IMR-90 (cell line): ENCODE data around the gene CAMTA1. TPM values are rescaled to one million over a fixed set of nuclear protein-coding genes. Genes with fewer than 3 reads are reported as not detected.

Experiments
- ATAC-seq: fragments of 200-7000 bp; cut with Tn5 transposase; 2 replicates; pipeline ENCODE4 v1.9.1; 2020; ENCODE audit warnings: low read depth, mild to moderate bottlenecking, moderate library complexity
- BruUV-seq: library from RNA; stranded (reverse); fragments of 400-500 nt; replicated peaks from 2 replicates; lab custom pipeline; 2021; lab: Mats Ljungman, UMichigan
- CTCF ChIA-PET: fragments of 300-600 bp; formaldehyde crosslinking; extraction: SDS; loops from one replicate; lab custom pipeline; 2021; ENCODE audit warnings: antibody characterized with exemption; lab: Yijun Ruan, JAX
- POLR2A ChIA-PET: fragments of 300-600 bp; sonication (Branson Sonifier 250); formaldehyde crosslinking; loops from one replicate; lab custom pipeline; 2022; ENCODE audit warnings: antibody characterized with exemption; ENCODE audit not compliant: unreplicated experiment; lab: Charles Lee
- DNase-seq: peaks from one replicate; pipeline ENCODE4 v3.0.0; 2013
- H2AFZ ChIP-seq: replicated peaks from 2 replicates; pipeline ENCODE3; 2013; ENCODE audit warnings: low read length, mild to moderate bottlenecking; ENCODE audit not compliant: poor library complexity
- H2AK5ac ChIP-seq: 2 replicates; pipeline ENCODE4 v1.6.1; 2013; ENCODE audit warnings: low read depth, low read length, inconsistent platforms
- H2AK9ac ChIP-seq: replicated peaks from 2 replicates; pipeline ENCODE3; 2013; ENCODE audit warnings: mild to moderate bottlenecking, low read depth, low read length, moderate library complexity; ENCODE audit not compliant: poor library complexity
- H2BK120ac ChIP-seq: 2 replicates; pipeline ENCODE4 v1.6.1; 2013; ENCODE audit warnings: low read depth, low read length, inconsistent platforms
- H2BK15ac ChIP-seq: 3 replicates; pipeline ENCODE4 v1.6.1; 2013; ENCODE audit warnings: low read depth, low read length, inconsistent platforms
- H2BK20ac ChIP-seq: 2 replicates; pipeline ENCODE4 v1.6.1; 2013; ENCODE audit warnings: low read depth, mild to moderate bottlenecking, inconsistent platforms, low read length, moderate library complexity
- H2BK5ac ChIP-seq: 2 replicates; pipeline ENCODE4 v1.6.1; 2013; ENCODE audit warnings: mild to moderate bottlenecking, low read depth, low read length, inconsistent platforms; ENCODE audit not compliant: poor library complexity, severe bottlenecking
- H3K14ac ChIP-seq: replicated peaks from 2 replicates; pipeline ENCODE4 v1.6.1; 2013; ENCODE audit warnings: low read depth, low read length, inconsistent platforms
- H3K18ac ChIP-seq: 2 replicates; pipeline ENCODE4 v1.6.1; 2013; ENCODE audit warnings: low read depth, low read length, control low read depth
- H3K23ac ChIP-seq: 2 replicates; pipeline ENCODE4 v1.6.1; 2013; ENCODE audit warnings: low read depth, low read length, inconsistent platforms
- H3K27ac ChIP-seq: 2 replicates; pipeline ENCODE4 v1.5.1; 2013; ENCODE audit warnings: mild to moderate bottlenecking, control low read depth, low read length; ENCODE audit not compliant: insufficient read depth
- H3K27me3 ChIP-seq: 2 replicates; pipeline ENCODE4 v1.6.1; 2013; ENCODE audit warnings: low read length; ENCODE audit not compliant: control insufficient read depth, insufficient read depth
- H3K36me3 ChIP-seq: 2 replicates; pipeline ENCODE4 v1.6.1; 2013; ENCODE audit warnings: low read length, mixed read lengths; ENCODE audit not compliant: control insufficient read depth, insufficient read depth
- H3K4ac ChIP-seq: 2 replicates; pipeline ENCODE4 v1.6.1; 2013; ENCODE audit warnings: low read depth, low read length, inconsistent platforms
- H3K4me1 ChIP-seq: 2 replicates; pipeline ENCODE4 v1.6.1; 2013; ENCODE audit warnings: low read length, mixed read lengths; ENCODE audit not compliant: control insufficient read depth, insufficient read depth
- H3K4me2 ChIP-seq: 2 replicates; pipeline ENCODE4 v1.6.1; 2013; ENCODE audit warnings: low read depth, mild to moderate bottlenecking, control low read depth, low read length, moderate library complexity
- H3K4me3 ChIP-seq: 2 replicates; pipeline ENCODE4 v1.5.1; 2013; ENCODE audit warnings: low read depth, mild to moderate bottlenecking, control low read depth, low read length, moderate library complexity; ENCODE audit not compliant: insufficient read depth
- H3K56ac ChIP-seq: 2 replicates; pipeline ENCODE4 v1.6.1; 2013; ENCODE audit warnings: low read length, inconsistent platforms; ENCODE audit not compliant: insufficient read depth; ENCODE audit errors: extremely low read depth
- H3K79me1 ChIP-seq, 2 experiments: 2 replicates each; pipeline ENCODE4 v1.6.1; 2013; ENCODE audit warnings: low read length in 2 of 2, inconsistent platforms in 1 of 2, low read depth in 1 of 2
- H3K9ac ChIP-seq: 2 replicates; pipeline ENCODE4 v1.6.1; 2013; ENCODE audit warnings: low read depth, low read length, control low read depth
- H3K9me1 ChIP-seq: 2 replicates; pipeline ENCODE4 v1.6.1; 2013; ENCODE audit warnings: low read length, inconsistent platforms; ENCODE audit not compliant: insufficient read depth
- H3K9me3 ChIP-seq: 2 replicates; pipeline ENCODE4 v1.6.1; 2013; ENCODE audit warnings: low read length; ENCODE audit not compliant: control insufficient read depth, insufficient read depth
- H4K20me1 ChIP-seq: 2 replicates; pipeline ENCODE4 v1.6.1; 2013; ENCODE audit warnings: low read length, inconsistent platforms; ENCODE audit not compliant: insufficient read depth
- H4K5ac ChIP-seq: 2 replicates; pipeline ENCODE4 v1.6.1; 2013; ENCODE audit warnings: mild to moderate bottlenecking, low read depth, low read length, control low read depth
- H4K8ac ChIP-seq, 2 experiments: 2 replicates each; pipeline ENCODE4 v1.6.1; 2013; ENCODE audit warnings: low read depth in 2 of 2, low read length in 2 of 2, control low read depth in 1 of 2, inconsistent platforms in 1 of 2
- H4K91ac ChIP-seq: 2 replicates; pipeline ENCODE4 v1.6.1; 2013; ENCODE audit warnings: low read depth, low read length, inconsistent platforms; ENCODE audit not compliant: insufficient read depth
- BHLHE40 ChIP-seq: fragments of 150-350 bp; IDR thresholded peaks from 2 replicates; pipeline ENCODE4 v1.6.1; 2016; ENCODE audit warnings: mild to moderate bottlenecking, low read depth, low read length
- CEBPB ChIP-seq: IDR thresholded peaks from 2 replicates; pipeline ENCODE4 v1.6.1; 2012; ENCODE audit warnings: low read depth, low read length, improper control_type of control experiment
- CHD1 ChIP-seq: IDR thresholded peaks from 2 replicates; pipeline ENCODE4 v1.6.1; 2012; ENCODE audit warnings: low read depth, low read length, improper control_type of control experiment
- CTCF ChIP-seq: conservative IDR thresholded peaks from 2 replicates; pipeline ENCODE4 v1.5.1; 2012; ENCODE audit warnings: mild to moderate bottlenecking, low read depth, low read length, improper control_type of control experiment
- FOS ChIP-seq: fragments of 150-350 bp; IDR thresholded peaks from 2 replicates; pipeline ENCODE4 v1.6.1; 2016; ENCODE audit warnings: low read depth, low read length
- MAZ ChIP-seq: IDR thresholded peaks from 2 replicates; pipeline ENCODE4 v1.6.1; 2012; ENCODE audit warnings: low read depth, mild to moderate bottlenecking, low read length, improper control_type of control experiment, moderate library complexity, borderline replicate concordance
- MXI1 ChIP-seq: IDR thresholded peaks from 2 replicates; pipeline ENCODE4 v1.6.1; 2012; ENCODE audit warnings: low read depth, mild to moderate bottlenecking, low read length, moderate library complexity, borderline replicate concordance
- NFE2L2 ChIP-seq: fragments of 150-350 bp; IDR thresholded peaks from 2 replicates; pipeline ENCODE4 v1.6.1; 2016; ENCODE audit warnings: low read depth, mild to moderate bottlenecking, low read length
- POLR2A ChIP-seq: IDR thresholded peaks from 2 replicates; pipeline ENCODE4 v1.6.1; 2012; ENCODE audit warnings: mild to moderate bottlenecking, low read depth, low read length
- RAD21 ChIP-seq: IDR thresholded peaks from 2 replicates; pipeline ENCODE4 v1.6.1; 2012; ENCODE audit warnings: low read length, improper control_type of control experiment
- RCOR1 ChIP-seq: IDR thresholded peaks from 2 replicates; pipeline ENCODE4 v1.6.1; 2012; ENCODE audit warnings: mild to moderate bottlenecking, low read length, improper control_type of control experiment; ENCODE audit not compliant: insufficient replicate concordance
- RFX5 ChIP-seq: IDR thresholded peaks from 2 replicates; pipeline ENCODE4 v1.8.0; 2012; ENCODE audit warnings: low read depth, mild to moderate bottlenecking, low read length, moderate library complexity
- SMC3 ChIP-seq: fragments of 150-350 bp; IDR thresholded peaks from 2 replicates; pipeline ENCODE4 v1.6.1; 2016; ENCODE audit warnings: low read depth, mild to moderate bottlenecking, antibody characterized with exemption, low read length, moderate library complexity
- USF2 ChIP-seq: fragments of 150-350 bp; IDR thresholded peaks from 2 replicates; pipeline ENCODE4 v1.6.1; 2017; ENCODE audit warnings: mild to moderate bottlenecking, antibody characterized with exemption, low read length, low read depth
- WGBS, 2 experiments: methylation state at CpG; one replicate each; pipeline versions ENCODE4 v1.1.5 to v1.1.7; 2013; ENCODE audit warnings: missing lambda C conversion rate in 2 of 2; ENCODE audit not compliant: insufficient read length in 1 of 2; ENCODE audit errors: extremely low coverage in 2 of 2; 5-methylcytosine and 5-hydroxymethylcytosine counted together
- dilution Hi-C: fragments of 300-500 bp; cut with HindIII; formaldehyde crosslinking; loops from one replicate; pipeline ENCODE4 v1.14.3; 2018; ENCODE audit warnings: low sequenced_read_pairs; ENCODE audit not compliant: unreplicated experiment
- in situ Hi-C: fragments of 300-500 bp; cut with MboI; formaldehyde crosslinking; loops from 3 replicates; pipeline ENCODE4 v1.14.3; 2019; ENCODE audit warnings: low sequenced_read_pairs, inconsistent platforms, mixed read lengths
- intact Hi-C: fragments of 100-400 bp; cut with micrococcal nuclease; formaldehyde crosslinking; loops from 2 replicates; pipeline ENCODE4 v1.10.0; 2022
- polyA plus RNA-seq, 3 experiments: library from polyadenylated mRNA; depleted of rRNA; stranded (reverse); fragments of >200 nt; gene quantifications; 2 replicates each; pipeline ENCODE4 v1.2.3, GENCODE V29; 2012; ENCODE audit warnings: low replicate concordance in 1 of 3
- total RNA-seq: library from RNA; depleted of rRNA; stranded (reverse); fragments of >200 nt; gene quantifications from 2 replicates; pipeline ENCODE4 v1.2.3, GENCODE V29; 2012
- TF ChIP-seq, protein P1 (sequence below): fragments of 150-350 bp; IDR thresholded peaks from 2 replicates; pipeline ENCODE4 v1.6.1; 2016; ENCODE audit warnings: low read depth, mild to moderate bottlenecking, low read length, moderate library complexity, borderline replicate concordance

The CAMTA1 gene
- total and polyA plus RNA-seq, 2 of the 4 experiments (the other 2 are of a cell fraction), result 35.5 to 74.3 TPM

DNA sequence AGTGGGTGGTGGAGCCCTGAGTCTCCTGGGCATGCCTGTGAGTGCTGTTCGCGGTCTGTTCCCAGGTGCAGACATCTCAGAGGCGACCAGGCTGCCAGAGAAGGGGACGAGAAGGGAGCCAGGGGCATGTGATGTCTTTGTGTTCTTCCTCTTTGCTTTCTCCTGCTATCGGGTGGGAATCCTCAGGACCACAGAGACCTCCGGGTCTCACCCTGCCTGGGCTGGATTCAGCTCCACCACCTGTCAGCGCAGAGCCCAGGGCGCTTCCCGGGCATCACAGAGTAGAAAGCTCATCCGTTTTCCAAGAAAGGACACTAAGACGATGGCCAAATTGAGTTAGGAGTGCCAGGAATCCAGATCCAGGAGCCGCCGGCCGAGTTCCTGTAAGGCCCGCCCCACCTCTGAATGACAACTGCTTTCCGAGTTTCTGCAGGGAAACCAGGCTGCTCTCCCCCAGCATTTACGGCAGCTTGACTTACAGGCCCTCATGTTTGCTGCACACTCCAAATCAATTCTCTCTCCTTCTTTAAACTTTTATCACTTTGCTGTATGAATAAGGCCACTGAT, 130.8 kb downstream of the CAMTA1 start:
- H2AK9ac ChIP-seq, result no peak overlapping the region
- no peaks in the 10 kb centered on the region for H3K4me1 ChIP-seq
- WGBS, 2 experiments, result no CpG with 5 or more reads among the region's 17 CpGs
- no peak overlapping the region for H3K23ac ChIP-seq
- no peak overlapping the region for H3K4me3 ChIP-seq
- CTCF ChIA-PET, result no interaction called here
- H2BK120ac ChIP-seq, result no peak overlapping the region
- in situ Hi-C loops (no loop called here), intact Hi-C loops (no loop called here), dilution Hi-C loops (no loop called here)
- peaks cover 8% of the 10 kb centered on the region; the same call in 1 of the 2 replicates for H3K27me3 ChIP-seq
- peaks cover 9% of the 10 kb centered on the region for H3K9me3 ChIP-seq
- ATAC-seq (no peak), DNase-seq (no peak)
- H3K4ac ChIP-seq, result no peak overlapping the region
- H3K56ac ChIP-seq, result no peak overlapping the region
- no peaks in the 10 kb centered on the region for H3K36me3 ChIP-seq
- H2BK5ac ChIP-seq, result no peak overlapping the region
- no peak overlapping the region for H3K18ac ChIP-seq
- H3K14ac ChIP-seq, result no peak overlapping the region
- H3K9ac ChIP-seq, result no peak overlapping the region
- no peak overlapping the region for H2BK15ac ChIP-seq
- H4K91ac ChIP-seq, result no peak overlapping the region
- H3K4me2 ChIP-seq, result no peak overlapping the region
- no TSS peak for BruUV-seq
- H2AFZ ChIP-seq, result no peak overlapping the region
- POLR2A ChIA-PET, result no interaction called here
- H3K27ac ChIP-seq, result no peak overlapping the region
- no peaks in the 10 kb centered on the region for H3K9me1 ChIP-seq
- TF ChIP-seq CTCF, result no peak
- TF ChIP-seq USF2, result no peak
- TF ChIP-seq BHLHE40, result no peak
- no peak for TF ChIP-seq MAZ
- no peak for TF ChIP-seq POLR2A
- TF ChIP-seq SMC3, result no peak
- TF ChIP-seq RAD21, result no peak
- TF ChIP-seq NFE2L2, result no peak
- no peak for TF ChIP-seq MXI1
- TF ChIP-seq, protein P1, sequence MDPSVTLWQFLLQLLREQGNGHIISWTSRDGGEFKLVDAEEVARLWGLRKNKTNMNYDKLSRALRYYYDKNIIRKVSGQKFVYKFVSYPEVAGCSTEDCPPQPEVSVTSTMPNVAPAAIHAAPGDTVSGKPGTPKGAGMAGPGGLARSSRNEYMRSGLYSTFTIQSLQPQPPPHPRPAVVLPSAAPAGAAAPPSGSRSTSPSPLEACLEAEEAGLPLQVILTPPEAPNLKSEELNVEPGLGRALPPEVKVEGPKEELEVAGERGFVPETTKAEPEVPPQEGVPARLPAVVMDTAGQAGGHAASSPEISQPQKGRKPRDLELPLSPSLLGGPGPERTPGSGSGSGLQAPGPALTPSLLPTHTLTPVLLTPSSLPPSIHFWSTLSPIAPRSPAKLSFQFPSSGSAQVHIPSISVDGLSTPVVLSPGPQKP, result no peak
- TF ChIP-seq CHD1, result no peak
- TF ChIP-seq CEBPB, result no peak
- TF ChIP-seq FOS, result no peak
- TF ChIP-seq RFX5, result no peak
- TF ChIP-seq RCOR1, result no peak
- H3K79me1 ChIP-seq, result no peaks in the 10 kb centered on the region
- no peaks in the 10 kb centered on the region for H4K20me1 ChIP-seq
- H2BK20ac ChIP-seq, result no peak overlapping the region
- H2AK5ac ChIP-seq, result no peak overlapping the region
- H4K8ac ChIP-seq, result no peak overlapping the region
- H4K5ac ChIP-seq, result no peak overlapping the region
